Keratinocyte (primary cell): ENCODE data around the gene ZC3H18.

ENCODE experiments used
- CTCF ChIP-seq, 3 experiments: IDR thresholded peaks in 1 of 3; conservative IDR thresholded peaks in 1 of 3; optimal IDR thresholded peaks in 1 of 3; 2 replicates in 2 of 3; 3 replicates in 1 of 3; pipeline versions ENCODE3 to v1.5.1; 2011; ENCODE audit warnings: low read length in 3 of 3, mild to moderate bottlenecking in 3 of 3, moderate library complexity in 2 of 3, control low read depth in 1 of 3, inconsistent platforms in 1 of 3; ENCODE audit not compliant: insufficient read depth in 2 of 3; ENCODE audit errors: extremely low read depth in 1 of 3
- EZH2 ChIP-seq: IDR thresholded peaks from one replicate; pipeline ENCODE4 v1.6.1; 2012; ENCODE audit warnings: inconsistent platforms, mild to moderate bottlenecking, low read length, moderate library complexity

DNA sequence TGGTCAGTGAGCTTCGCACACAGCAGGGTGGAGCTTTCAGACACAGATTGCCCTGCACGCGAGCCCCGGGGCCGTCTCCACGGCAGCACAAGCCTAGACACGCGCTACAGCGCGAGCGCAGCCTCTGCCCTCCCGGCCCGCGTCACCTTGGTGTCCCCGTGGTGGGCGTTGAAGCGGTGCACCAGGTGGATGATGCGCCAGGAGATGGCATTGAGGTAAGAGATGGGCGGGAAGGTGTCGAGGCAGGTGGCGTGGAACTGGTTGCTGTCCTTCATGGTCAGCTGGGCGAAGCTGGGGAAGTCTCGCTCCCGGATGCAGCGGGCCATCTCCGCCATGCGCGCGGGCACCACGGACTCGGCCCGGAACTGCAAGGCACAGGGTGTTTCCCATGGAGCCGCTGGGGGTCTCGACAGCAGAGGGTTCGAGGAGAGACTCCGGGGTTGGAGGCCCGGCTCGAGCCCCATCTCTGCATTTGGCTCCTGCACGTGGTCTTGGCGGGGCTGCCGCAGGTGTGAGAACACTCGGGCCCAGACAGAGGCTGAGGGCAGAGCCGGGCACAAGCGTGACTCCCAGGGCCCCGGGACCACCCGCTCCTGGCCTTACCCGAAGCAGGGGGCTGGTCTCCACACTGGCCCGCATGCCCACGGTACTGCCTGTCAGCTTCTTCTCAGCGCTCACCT is 85.0 kb downstream of the ZC3H18 start:
- TF ChIP-seq CTCF (optimal IDR thresholded peaks at IDR 0.05 in 1 of 3, IDR thresholded peaks at IDR 0.05 in 1 of 3, conservative IDR thresholded peaks at IDR 0.05 in 1 of 3; ENCODE audit: extremely low read depth in 1 of 3, insufficient read depth in 2 of 3, low read length in 3 of 3) (no peak), EZH2 (no peak)
